HEK293T (cell line): Measurements from ENCODE around the gene CYP2S1.

Source experiments
- CTBP1 ChIP-seq: fragments of 450-650 bp; IDR thresholded peaks from 2 replicates; pipeline ENCODE4 v1.6.1; 2016; ENCODE audit warnings: borderline replicate concordance
- ELF4 ChIP-seq: fragments of 450-650 bp; IDR thresholded peaks from 2 replicates; pipeline ENCODE4 v1.6.1; 2017; ENCODE audit warnings: antibody characterized with exemption
- FOXA1 ChIP-seq: fragments of 450-650 bp; IDR thresholded peaks from 2 replicates; pipeline ENCODE4 v1.6.1; 2016; ENCODE audit warnings: mild to moderate bottlenecking
- FOXK2 ChIP-seq: fragments of 450-650 bp; IDR thresholded peaks from 2 replicates; pipeline ENCODE4 v1.6.1; 2016; ENCODE audit warnings: mild to moderate bottlenecking
- FOXM1 ChIP-seq: fragments of 450-650 bp; IDR thresholded peaks from 2 replicates; pipeline ENCODE4 v1.6.1; 2017; ENCODE audit warnings: mild to moderate bottlenecking, borderline replicate concordance
- NFRKB ChIP-seq: fragments of 450-650 bp; IDR thresholded peaks from 2 replicates; pipeline ENCODE4 v1.6.1; 2016; ENCODE audit warnings: mild to moderate bottlenecking, moderate library complexity
- SP1 ChIP-seq: fragments of 450-650 bp; IDR thresholded peaks from 2 replicates; pipeline ENCODE4 v1.6.1; 2017

DNA sequence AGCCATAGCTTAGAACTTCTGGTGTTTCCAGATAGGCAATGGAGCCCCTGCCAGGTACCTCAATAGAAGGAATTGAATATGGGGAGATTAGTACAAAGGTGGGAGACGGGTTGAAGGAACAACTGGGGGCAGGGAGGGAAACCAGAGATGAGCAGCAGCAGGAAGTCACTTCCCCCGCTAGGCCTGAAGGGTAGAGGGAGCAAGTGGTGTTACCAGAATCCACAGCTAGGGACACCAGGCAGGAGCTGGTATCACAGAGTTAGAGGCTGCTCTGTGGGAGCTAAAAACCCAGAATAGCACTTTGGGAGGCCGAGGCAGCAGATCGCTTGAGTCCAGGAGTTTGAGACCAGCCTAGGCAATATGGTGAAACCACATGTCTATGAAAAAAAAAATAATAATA is 55.9 kb downstream of the CYP2S1 start:
- TF ChIP-seq SP1 = no peak
- TF ChIP-seq FOXK2 = no peak
- no peak for TF ChIP-seq ELF4
- no peak for TF ChIP-seq FOXA1
- TF ChIP-seq FOXM1 = no peak
- TF ChIP-seq CTBP1 = no peak
- no peak for TF ChIP-seq NFRKB
